ENCODE results near the gene WDR19.
"Not testable (repeated sequence)": the region's sequence is repeated elsewhere in the genome, so short reads cannot be mapped to it uniquely, and the experiment has no call there.

The WDR19 gene

GRCh38 chr4:39181905-39182638, at the start of gene WDR19:
Gene WDR19 (plus strand): TSS chr4:39182529. CDS start chr4:39182558, 29 bp downstream.
- peak; percentile 90 for DNase-seq

GRCh38 chr4:39133623-39134022, 48.7 kb upstream of the WDR19 start:
- no peak for DNase-seq

- no peak for DNase-seq
Observed at GRCh38 chr4:39134683-39135306, 47.5 kb upstream of the WDR19 start.

- not testable (repeated sequence) for DNase-seq
Observed at GRCh38 chr4:39138227-39138626, 44.1 kb upstream of the WDR19 start.

- no peak for DNase-seq
Observed at GRCh38 chr4:39146211-39146610, 36.1 kb upstream of the WDR19 start.

GRCh38 chr4:39154009-39154408, 28.3 kb upstream of the WDR19 start:
- no peak for DNase-seq

- no peak for DNase-seq
Observed at GRCh38 chr4:39157520-39157919, 24.8 kb upstream of the WDR19 start.

- no peak for DNase-seq
Observed at GRCh38 chr4:39166177-39166576, 16.2 kb upstream of the WDR19 start.

- DNase-seq = no peak
Observed at GRCh38 chr4:39166669-39167068, 15.7 kb upstream of the WDR19 start.

GRCh38 chr4:39169426-39169825, 12.9 kb upstream of the WDR19 start:
- no peak for DNase-seq

GRCh38 chr4:39170301-39170700, 12.0 kb upstream of the WDR19 start:
- DNase-seq = no peak

GRCh38 chr4:39178706-39179105, 3.6 kb upstream of the WDR19 start:
- no peak for DNase-seq

- no peak for DNase-seq
Observed at GRCh38 chr4:39179681-39180080, 2.6 kb upstream of the WDR19 start.

- DNase-seq = not testable (repeated sequence)
Observed at GRCh38 chr4:39180629-39181028, 1.7 kb upstream of the WDR19 start.

- no peak for DNase-seq
Observed at GRCh38 chr4:39181520-39181904, 817 bp upstream of the WDR19 start.

GRCh38 chr4:39201963-39202362, 19.6 kb downstream of the WDR19 start:
- DNase-seq = no peak

GRCh38 chr4:39204543-39204942, 22.2 kb downstream of the WDR19 start:
- DNase-seq = no peak

GRCh38 chr4:39205000-39205399, 22.7 kb downstream of the WDR19 start:
- no peak for DNase-seq

GRCh38 chr4:39205476-39205875, 23.1 kb downstream of the WDR19 start:
- no peak for DNase-seq

GRCh38 chr4:39227906-39228305, 45.6 kb downstream of the WDR19 start:
- no peak for DNase-seq

- no peak for DNase-seq
Observed at GRCh38 chr4:39228377-39228776, 46.0 kb downstream of the WDR19 start.

- DNase-seq = no peak
Observed at GRCh38 chr4:39230462-39230861, 48.1 kb downstream of the WDR19 start.

GRCh38 chr4:39231660-39232059, 49.3 kb downstream of the WDR19 start:
- no peak for DNase-seq

GRCh38 chr4:39232100-39232499, 49.8 kb downstream of the WDR19 start:
- no peak for DNase-seq

- no peak for DNase-seq
Observed at GRCh38 chr4:39233114-39233513, 50.8 kb downstream of the WDR19 start.
